ENCODE measurements around the gene STK24.

STK24 gene

DNA sequence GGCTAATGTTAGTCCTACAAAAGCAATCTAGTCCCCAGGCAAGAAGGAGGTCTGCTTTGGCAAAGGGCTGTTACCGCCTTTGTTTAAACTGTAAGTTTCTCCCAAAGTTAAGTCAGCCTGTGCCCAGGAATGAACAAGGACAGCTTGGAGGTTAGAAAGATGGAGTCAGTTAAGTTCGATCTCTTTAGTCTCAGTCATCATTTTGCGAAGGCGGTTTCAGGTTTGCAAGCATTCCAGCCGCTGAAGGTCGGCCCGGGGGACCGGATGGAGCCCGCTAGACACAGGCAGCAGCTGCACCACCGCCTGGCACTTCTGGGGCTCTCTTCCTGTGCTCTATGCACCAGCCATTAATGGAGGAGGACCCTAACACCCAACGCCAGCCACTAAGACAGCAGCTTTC lies 91.3 kb downstream of the STK24 start:
- H3K27ac ChIP-seq (ENCODE audit: low read depth, low read length), result no peak overlapping the region
- peaks cover 41% of the 10 kb centered on the region for H3K36me3 ChIP-seq (ENCODE audit: control insufficient read depth, low read length)
- H3K27me3 ChIP-seq (ENCODE audit: control insufficient read depth, low read length), result no peaks in the 10 kb centered on the region
- no peaks in the 10 kb centered on the region for H3K9me2 ChIP-seq (replicated peaks; ENCODE audit: control insufficient read depth, low read length)
- H3K9me3 ChIP-seq (ENCODE audit: control insufficient read depth, insufficient read depth, low read length), result no peaks in the 10 kb centered on the region
- H3K4me2 ChIP-seq (ENCODE audit: low read length), result no peak overlapping the region
- TF ChIP-seq CTCF (IDR thresholded peaks at IDR 0.05; ENCODE audit: low read depth, low read length, poor library complexity, severe bottlenecking), result no peak
- TF ChIP-seq EZH2phosphoT487 (IDR thresholded peaks at IDR 0.05; ENCODE audit: borderline replicate concordance, low read length), result no peak
- no peak overlapping the region for H3K4me3 ChIP-seq (ENCODE audit: low read length)
- peaks cover 32% of the 10 kb centered on the region for H3K4me1 ChIP-seq (ENCODE audit: control insufficient read depth, low read length)
- H3K79me2 ChIP-seq (ENCODE audit: control insufficient read depth, low read length), result peaks cover 98% of the 10 kb centered on the region
- H4K20me1 ChIP-seq (ENCODE audit: control insufficient read depth, insufficient read depth, low read depth, low read length), result peaks cover 44% of the 10 kb centered on the region
- H3F3A ChIP-seq (ENCODE audit: control insufficient read depth, insufficient read depth), result no peaks in the 10 kb centered on the region

DNA sequence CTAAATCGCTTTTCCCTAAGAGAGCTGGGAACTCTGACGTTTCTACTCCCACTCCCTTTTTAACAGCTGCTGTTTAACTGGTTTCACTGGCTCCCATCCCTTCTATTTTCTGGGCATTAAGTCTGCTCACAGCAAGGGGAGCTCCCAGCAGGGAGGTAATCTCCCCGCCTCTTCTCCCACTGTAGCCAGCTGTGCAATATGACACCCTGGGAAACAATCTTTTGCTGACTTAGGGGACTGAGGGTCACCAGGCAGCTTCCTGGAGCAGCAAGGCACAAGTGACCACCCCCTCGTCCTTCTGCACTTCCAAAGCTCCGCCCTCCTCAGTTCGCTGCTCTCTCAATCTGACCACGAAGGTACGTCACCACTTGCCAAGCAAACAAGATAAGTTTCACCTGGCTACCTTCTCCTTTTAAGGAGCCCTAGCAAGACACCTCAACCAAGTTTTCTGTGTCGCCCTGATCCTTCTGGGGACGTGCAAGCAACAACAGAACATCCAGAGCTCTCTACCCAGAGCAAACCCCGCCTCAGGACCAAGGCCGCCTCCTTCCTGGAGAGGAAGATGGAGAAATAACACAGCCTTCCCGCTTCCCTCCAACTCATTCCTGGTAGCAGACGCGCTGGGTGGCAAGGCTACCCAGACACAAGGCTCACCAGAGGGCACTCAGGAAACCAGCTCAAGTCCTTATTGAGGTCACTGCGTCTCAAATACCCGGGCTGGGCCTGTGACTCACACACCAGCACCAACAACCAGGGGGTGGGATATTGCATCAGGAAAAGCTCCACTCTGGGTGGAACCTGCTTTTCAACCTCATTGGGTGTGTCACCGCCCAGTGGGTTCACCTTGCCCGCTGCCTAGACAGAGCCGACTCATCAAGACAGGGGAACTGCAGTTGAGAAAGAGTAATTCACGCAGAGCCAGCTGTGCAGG lies 92.4 kb downstream of the STK24 start:
- TF ChIP-seq CTCF (IDR thresholded peaks at IDR 0.05; ENCODE audit: low read depth, low read length, poor library complexity, severe bottlenecking), result no peak
- no peak for TF ChIP-seq EZH2phosphoT487 (IDR thresholded peaks at IDR 0.05; ENCODE audit: borderline replicate concordance, low read length)
- Histone ChIP-seq H3K4me3 (ENCODE audit: low read length) (no peak overlapping the region), H3F3A (ENCODE audit: control insufficient read depth, insufficient read depth) (no peaks in the 10 kb centered on the region), H3K4me1 (ENCODE audit: control insufficient read depth, low read length) (peaks cover 22% of the 10 kb centered on the region), H3K4me2 (ENCODE audit: low read length) (no peak overlapping the region), H4K20me1 (ENCODE audit: control insufficient read depth, insufficient read depth, low read depth, low read length) (peaks cover 36% of the 10 kb centered on the region; the same call in 1 of the 2 replicates), H3K79me2 (ENCODE audit: control insufficient read depth, low read length) (peaks cover 94% of the 10 kb centered on the region), H3K9me3 (ENCODE audit: control insufficient read depth, insufficient read depth, low read length) (no peaks in the 10 kb centered on the region), H3K27ac (ENCODE audit: low read depth, low read length) (no peak overlapping the region), H3K36me3 (ENCODE audit: control insufficient read depth, low read length) (peaks cover 36% of the 10 kb centered on the region), H3K27me3 (ENCODE audit: control insufficient read depth, low read length) (no peaks in the 10 kb centered on the region), H3K9me2 (replicated peaks; ENCODE audit: control insufficient read depth, low read length) (no peaks in the 10 kb centered on the region)

GRCh38 chr13:98483601-98484288 lies 93.2 kb downstream of the STK24 start:
- no peaks in the 10 kb centered on the region for H3K9me2 ChIP-seq (replicated peaks; ENCODE audit: control insufficient read depth, low read length)
- no peak overlapping the region for H3K4me2 ChIP-seq (ENCODE audit: low read length)
- H3K27me3 ChIP-seq (ENCODE audit: control insufficient read depth, low read length), result no peaks in the 10 kb centered on the region
- H3K36me3 ChIP-seq (ENCODE audit: control insufficient read depth, low read length), result peaks cover 31% of the 10 kb centered on the region
- no peaks in the 10 kb centered on the region for H3F3A ChIP-seq (ENCODE audit: control insufficient read depth, insufficient read depth)
- H3K9me3 ChIP-seq (ENCODE audit: control insufficient read depth, insufficient read depth, low read length), result no peaks in the 10 kb centered on the region
- no peak overlapping the region for H3K27ac ChIP-seq (ENCODE audit: low read depth, low read length)
- H3K79me2 ChIP-seq (ENCODE audit: control insufficient read depth, low read length), result peaks cover 94% of the 10 kb centered on the region
- no peak overlapping the region for H3K4me3 ChIP-seq (ENCODE audit: low read length)
- TF ChIP-seq CTCF (IDR thresholded peaks at IDR 0.05; ENCODE audit: low read depth, low read length, poor library complexity, severe bottlenecking), result no peak
- H3K4me1 ChIP-seq (ENCODE audit: control insufficient read depth, low read length), result peaks cover 16% of the 10 kb centered on the region
- peaks cover 32% of the 10 kb centered on the region; the same call in 1 of the 2 replicates for H4K20me1 ChIP-seq (ENCODE audit: control insufficient read depth, insufficient read depth, low read depth, low read length)
